Measurements from ENCODE around the gene AICDA.
A peak's percentile ranks its signal among the peaks of the same experiment; 100 is the strongest.
"Not testable (repeated sequence)": the region's sequence is repeated elsewhere in the genome, so short reads cannot be mapped to it uniquely, and the experiment has no call there.

The AICDA gene

DNA sequence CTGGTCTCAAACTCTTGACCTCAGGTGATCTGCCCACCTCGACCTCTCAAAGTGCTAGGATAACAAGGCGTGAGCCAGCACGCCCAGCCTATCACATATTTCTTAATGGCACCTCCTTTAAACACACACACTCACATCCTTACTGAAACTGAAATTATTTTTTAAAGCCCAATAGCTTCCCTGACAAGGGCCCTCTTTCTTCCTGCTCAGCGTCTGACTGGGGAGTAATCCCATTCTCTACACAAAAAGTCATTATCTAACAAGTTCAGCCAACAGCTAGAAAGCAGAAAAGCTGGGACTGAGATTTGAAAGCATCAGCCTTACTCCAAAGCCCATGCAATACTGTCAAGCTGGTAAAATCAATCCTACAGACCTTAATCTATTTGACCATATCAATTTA lies 10.0 kb upstream of the AICDA start:
- Histone ChIP-seq H3K27me3 (ENCODE audit: insufficient read depth, low read length, poor library complexity, severe bottlenecking) (no peaks in the 10 kb centered on the region), H3F3A (ENCODE audit: low read depth) (no peaks in the 10 kb centered on the region), H3K4me2 (ENCODE audit: low read depth, low read length, poor library complexity, severe bottlenecking) (no peak overlapping the region), H3K79me2 (ENCODE audit: insufficient read depth, low read length) (no peaks in the 10 kb centered on the region), H3K9me3 (ENCODE audit: insufficient read depth, low read depth, low read length) (no peaks in the 10 kb centered on the region), H3K9ac (ENCODE audit: low read depth, low read length, poor library complexity, severe bottlenecking) (no peak overlapping the region), H2AFZ (ENCODE audit: low read length) (no peak overlapping the region), H3K9me2 (replicated peaks; ENCODE audit: low read depth, low read length) (no peaks in the 10 kb centered on the region), H3K36me3 (ENCODE audit: insufficient read depth, low read length) (no peaks in the 10 kb centered on the region), H4K20me1 (ENCODE audit: insufficient read depth, low read length, poor library complexity, severe bottlenecking) (no peaks in the 10 kb centered on the region), H3K4me1 (ENCODE audit: insufficient read depth, low read length, poor library complexity, severe bottlenecking) (no peaks in the 10 kb centered on the region), H3K4me3 (ENCODE audit: low read length, poor library complexity, severe bottlenecking) (no peak overlapping the region)
- TF ChIP-seq EZH2phosphoT487 (IDR thresholded peaks at IDR 0.05; ENCODE audit: borderline replicate concordance) = no peak
- TF ChIP-seq, protein P1, sequence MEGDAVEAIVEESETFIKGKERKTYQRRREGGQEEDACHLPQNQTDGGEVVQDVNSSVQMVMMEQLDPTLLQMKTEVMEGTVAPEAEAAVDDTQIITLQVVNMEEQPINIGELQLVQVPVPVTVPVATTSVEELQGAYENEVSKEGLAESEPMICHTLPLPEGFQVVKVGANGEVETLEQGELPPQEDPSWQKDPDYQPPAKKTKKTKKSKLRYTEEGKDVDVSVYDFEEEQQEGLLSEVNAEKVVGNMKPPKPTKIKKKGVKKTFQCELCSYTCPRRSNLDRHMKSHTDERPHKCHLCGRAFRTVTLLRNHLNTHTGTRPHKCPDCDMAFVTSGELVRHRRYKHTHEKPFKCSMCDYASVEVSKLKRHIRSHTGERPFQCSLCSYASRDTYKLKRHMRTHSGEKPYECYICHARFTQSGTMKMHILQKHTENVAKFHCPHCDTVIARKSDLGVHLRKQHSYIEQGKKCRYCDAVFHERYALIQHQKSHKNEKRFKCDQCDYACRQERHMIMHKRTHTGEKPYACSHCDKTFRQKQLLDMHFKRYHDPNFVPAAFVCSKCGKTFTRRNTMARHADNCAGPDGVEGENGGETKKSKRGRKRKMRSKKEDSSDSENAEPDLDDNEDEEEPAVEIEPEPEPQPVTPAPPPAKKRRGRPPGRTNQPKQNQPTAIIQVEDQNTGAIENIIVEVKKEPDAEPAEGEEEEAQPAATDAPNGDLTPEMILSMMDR (conservative IDR thresholded peaks at IDR 0.05; ENCODE audit: low read length) = no peak

DNA sequence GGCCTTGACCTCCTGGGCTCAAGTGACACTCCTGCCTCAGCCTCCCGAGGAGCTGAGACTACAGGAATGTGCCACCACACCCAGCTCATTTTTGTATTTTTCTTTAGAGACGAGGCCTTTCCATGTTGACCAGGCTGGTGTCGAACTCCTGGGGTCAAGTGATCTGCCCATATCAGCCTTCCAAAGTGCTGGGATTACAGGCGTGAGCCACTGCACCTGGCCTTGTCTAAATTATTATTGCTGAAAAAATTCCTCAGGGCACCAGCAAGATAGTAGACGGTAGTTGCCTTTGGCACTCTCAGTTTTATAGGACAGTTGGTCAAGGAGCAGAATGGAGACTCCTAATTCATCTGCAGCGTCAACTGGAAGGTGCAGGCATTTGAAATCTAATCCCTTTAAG lies 2.5 kb upstream of the AICDA start:
- Histone ChIP-seq H3K36me3 (ENCODE audit: insufficient read depth, low read length) (no peaks in the 10 kb centered on the region), H4K20me1 (ENCODE audit: insufficient read depth, low read length, poor library complexity, severe bottlenecking) (no peaks in the 10 kb centered on the region), H3K9me2 (replicated peaks; ENCODE audit: low read depth, low read length) (no peaks in the 10 kb centered on the region), H3K9me3 (ENCODE audit: insufficient read depth, low read depth, low read length) (no peaks in the 10 kb centered on the region), H3K4me3 (ENCODE audit: low read length, poor library complexity, severe bottlenecking) (no peak overlapping the region), H3K9ac (ENCODE audit: low read depth, low read length, poor library complexity, severe bottlenecking) (no peak overlapping the region), H3K27me3 (ENCODE audit: insufficient read depth, low read length, poor library complexity, severe bottlenecking) (no peaks in the 10 kb centered on the region), H3F3A (ENCODE audit: low read depth) (no peaks in the 10 kb centered on the region), H3K4me2 (ENCODE audit: low read depth, low read length, poor library complexity, severe bottlenecking) (no peak overlapping the region), H3K4me1 (ENCODE audit: insufficient read depth, low read length, poor library complexity, severe bottlenecking) (no peaks in the 10 kb centered on the region), H3K79me2 (ENCODE audit: insufficient read depth, low read length) (no peaks in the 10 kb centered on the region), H2AFZ (ENCODE audit: low read length) (no peak overlapping the region)
- TF ChIP-seq, protein P1 (conservative IDR thresholded peaks at IDR 0.05; ENCODE audit: low read length) = no peak
- no peak for TF ChIP-seq EZH2phosphoT487 (IDR thresholded peaks at IDR 0.05; ENCODE audit: borderline replicate concordance)

DNA sequence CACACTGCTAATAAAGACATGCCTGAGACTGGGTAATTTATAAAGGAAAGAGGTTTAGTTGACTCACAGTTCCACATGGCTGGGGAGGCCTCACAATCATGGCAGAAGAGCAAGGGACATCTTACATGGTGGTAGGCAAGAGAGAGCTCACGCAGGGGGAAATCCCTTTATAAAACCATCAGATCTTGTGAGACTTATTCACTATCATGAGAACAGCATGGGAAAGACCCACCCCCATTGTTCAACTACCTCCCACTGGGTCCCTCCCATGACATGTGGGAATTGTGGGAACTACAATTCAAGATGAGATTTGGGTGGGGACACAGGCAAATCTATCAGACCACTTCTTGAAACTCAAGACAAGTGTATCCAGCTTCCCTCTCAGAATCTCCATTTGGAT lies 1.2 kb upstream of the AICDA start:
- H3K4me1 ChIP-seq (ENCODE audit: insufficient read depth, low read length, poor library complexity, severe bottlenecking); H3K9ac ChIP-seq (ENCODE audit: low read depth, low read length, poor library complexity, severe bottlenecking); H3K4me3 ChIP-seq (ENCODE audit: low read length, poor library complexity, severe bottlenecking); H3K4me2 ChIP-seq (ENCODE audit: low read depth, low read length, poor library complexity, severe bottlenecking); H2AFZ ChIP-seq (ENCODE audit: low read length); H3K36me3 ChIP-seq (ENCODE audit: insufficient read depth, low read length); H3F3A ChIP-seq (ENCODE audit: low read depth); H3K79me2 ChIP-seq (ENCODE audit: insufficient read depth, low read length); H3K27me3 ChIP-seq (ENCODE audit: insufficient read depth, low read length, poor library complexity, severe bottlenecking); H3K9me2 ChIP-seq (replicated peaks; ENCODE audit: low read depth, low read length); H4K20me1 ChIP-seq (ENCODE audit: insufficient read depth, low read length, poor library complexity, severe bottlenecking); H3K9me3 ChIP-seq (ENCODE audit: insufficient read depth, low read depth, low read length): not testable (repeated sequence)

DNA sequence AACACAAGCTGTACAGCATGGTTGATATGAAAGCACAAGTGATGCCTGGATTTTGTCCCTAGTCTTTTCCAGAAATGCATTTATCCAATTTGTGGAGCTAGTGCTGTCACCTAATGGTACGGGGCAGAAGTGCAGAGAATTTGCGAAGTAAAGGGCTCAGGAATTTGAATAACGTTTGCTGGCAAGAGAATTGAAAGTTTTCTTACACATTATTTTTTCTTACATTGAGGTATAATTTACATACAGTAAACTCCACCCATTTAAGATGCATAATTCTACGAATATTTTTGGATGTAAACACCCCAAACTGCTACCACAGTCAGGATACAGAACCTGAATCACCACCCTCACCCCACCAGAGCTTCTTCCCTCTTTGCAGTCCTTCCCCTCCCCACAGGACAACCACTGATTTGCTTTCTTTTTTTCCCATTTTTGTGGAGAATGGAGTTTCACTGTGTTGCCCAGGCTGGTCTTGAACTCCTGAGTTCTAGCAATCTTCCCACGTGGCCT lies 3.5 kb downstream of the AICDA start:
- no peaks in the 10 kb centered on the region for H3K9me3 ChIP-seq (ENCODE audit: insufficient read depth, low read depth, low read length)
- peak overlapping the region; percentile 85 for H2AFZ ChIP-seq (ENCODE audit: low read length)
- no peaks in the 10 kb centered on the region for H3K36me3 ChIP-seq (ENCODE audit: insufficient read depth, low read length)
- peak overlapping the region; percentile 38 for H3K9ac ChIP-seq (ENCODE audit: low read depth, low read length, poor library complexity, severe bottlenecking)
- no peaks in the 10 kb centered on the region for H3K79me2 ChIP-seq (ENCODE audit: insufficient read depth, low read length)
- H3K4me1 ChIP-seq (ENCODE audit: insufficient read depth, low read length, poor library complexity, severe bottlenecking) = peaks cover 4% of the 10 kb centered on the region
- no peaks in the 10 kb centered on the region for H3K27me3 ChIP-seq (ENCODE audit: insufficient read depth, low read length, poor library complexity, severe bottlenecking)
- H3K9me2 ChIP-seq (replicated peaks; ENCODE audit: low read depth, low read length) = no peaks in the 10 kb centered on the region
- peak overlapping the region; percentile 59 for H3K4me3 ChIP-seq (ENCODE audit: low read length, poor library complexity, severe bottlenecking)
- H4K20me1 ChIP-seq (ENCODE audit: insufficient read depth, low read length, poor library complexity, severe bottlenecking) = no peaks in the 10 kb centered on the region
- H3F3A ChIP-seq (ENCODE audit: low read depth) = no peaks in the 10 kb centered on the region
- TF ChIP-seq EZH2phosphoT487 (IDR thresholded peaks at IDR 0.05; ENCODE audit: borderline replicate concordance) = no peak
- TF ChIP-seq, protein P1 (conservative IDR thresholded peaks at IDR 0.05; ENCODE audit: low read length) = peak; percentile 97
- H3K4me2 ChIP-seq (ENCODE audit: low read depth, low read length, poor library complexity, severe bottlenecking) = peak overlapping the region; percentile 61
